DMS53 treated with DMSO at 0.1 percent for 48 hours (cell line): ENCODE data around the gene CMSS1.

Experiments used
- DNase-seq: peaks from one replicate; lab custom pipeline; 2025; ENCODE audit not compliant: unreplicated experiment; lab: John Stamatoyannopoulos, UW

The CMSS1 gene

GRCh38 chr3:100163787-100164186 lies 346.1 kb downstream of the CMSS1 start:
- DNase-seq: no peak

- DNase-seq: no peak
These were observed 347.1 kb downstream of the CMSS1 start for GRCh38 chr3:100164743-100165142.

- DNase-seq: no peak
These were observed 348.4 kb downstream of the CMSS1 start for GRCh38 chr3:100165926-100166550.

- no peak for DNase-seq
These were observed 351.7 kb downstream of the CMSS1 start for GRCh38 chr3:100169201-100169920.

GRCh38 chr3:100170486-100170885 lies 352.8 kb downstream of the CMSS1 start:
- no peak for DNase-seq

- DNase-seq: no peak
These were observed 353.7 kb downstream of the CMSS1 start for GRCh38 chr3:100171211-100171914.

GRCh38 chr3:100173961-100174360 lies 356.3 kb downstream of the CMSS1 start:
- no peak for DNase-seq

GRCh38 chr3:100175637-100176280 lies 358.1 kb downstream of the CMSS1 start:
- DNase-seq: no peak

- no peak for DNase-seq
These were observed 362.2 kb downstream of the CMSS1 start for GRCh38 chr3:100179692-100180349.

- no peak for DNase-seq
These were observed 366.0 kb downstream of the CMSS1 start for GRCh38 chr3:100183608-100184125.

GRCh38 chr3:100184948-100185570 lies 367.4 kb downstream of the CMSS1 start:
- DNase-seq: no peak

- no peak for DNase-seq
These were observed 368.2 kb downstream of the CMSS1 start for GRCh38 chr3:100185847-100186246.

GRCh38 chr3:100189444-100189964 lies 371.8 kb downstream of the CMSS1 start:
- no peak for DNase-seq

- DNase-seq: no peak
These were observed 377.7 kb downstream of the CMSS1 start for GRCh38 chr3:100195375-100195774.

- DNase-seq: no peak
These were observed 380.2 kb downstream of the CMSS1 start for GRCh38 chr3:100197876-100198275.

- DNase-seq: no peak
These were observed 381.1 kb downstream of the CMSS1 start for GRCh38 chr3:100198579-100199269.

- no peak for DNase-seq
These were observed 387.5 kb downstream of the CMSS1 start for GRCh38 chr3:100205171-100205570.

GRCh38 chr3:100206687-100207086 lies 389.0 kb downstream of the CMSS1 start:
- DNase-seq: no peak

GRCh38 chr3:100207886-100208285 lies 390.2 kb downstream of the CMSS1 start:
- no peak for DNase-seq

GRCh38 chr3:100209169-100209568 lies 391.5 kb downstream of the CMSS1 start:
- DNase-seq: no peak
